ENCODE measurements around the gene ZP2. TPM values are rescaled to one million over a fixed set of nuclear protein-coding genes. Genes with fewer than 3 reads are reported as not detected.

The ZP2 gene
- total RNA-seq, 1 experiment from 2014 or later: not detected

GRCh38 chr16:21179126-21179982, 32.0 kb downstream of the ZP2 start:
- RAD21 ChIA-PET (ENCODE audit: low non-redundant PET in 1 of 2, low total read pairs in 2 of 2, uncharacterized antibody in 2 of 2, unreplicated experiment in 2 of 2): no interaction called here
- Histone ChIP-seq H4K20me1 (ENCODE audit: insufficient read depth) (no peaks in the 10 kb centered on the region), H3K4me1 (ENCODE audit: control insufficient read depth in 1 of 2, insufficient read depth in 2 of 2, low read length in 2 of 2) (no peaks in the 10 kb centered on the region), H3K9me3 (ENCODE audit: control insufficient read depth in 1 of 2, insufficient read depth in 1 of 2, low read depth in 1 of 2, low read length in 2 of 2) (no peaks in the 10 kb centered on the region), H3K9me2 (ENCODE audit: insufficient read depth) (no peaks in the 10 kb centered on the region), H3K27me3 (ENCODE audit: insufficient read depth, low read length) (no peaks in the 10 kb centered on the region), H3K27ac (ENCODE audit: low read depth, low read length) (no peak overlapping the region), H3K4me2 (ENCODE audit: low read length) (no peak overlapping the region), H3K79me2 (ENCODE audit: insufficient read depth, low read length) (no peaks in the 10 kb centered on the region), H3K4me3 (replicated peaks in 1 of 2; ENCODE audit: low read depth in 1 of 2, low read length in 2 of 2) (no peak overlapping the region), H3K9ac (ENCODE audit: low read length) (no peak overlapping the region), H2AFZ (ENCODE audit: low read depth, low read length, poor library complexity, severe bottlenecking) (no peak overlapping the region), H3K36me3 (ENCODE audit: control insufficient read depth in 1 of 2, insufficient read depth in 2 of 2, low read length in 2 of 2) (peaks cover 15 to 36% of the 10 kb centered on the region in 2 experiments; a peak in 2 of 4 replicates)
- TF ChIP-seq TCF7L2 (IDR thresholded peaks at IDR 0.05; ENCODE audit: borderline replicate concordance, extremely low read depth, insufficient read depth, insufficient read length) (no peak), REST (IDR thresholded peaks at IDR 0.05; ENCODE audit: low read depth) (no peak), CBX3 (IDR thresholded peaks at IDR 0.05; ENCODE audit: low read depth) (no peak), FOSL1 (IDR thresholded peaks at IDR 0.05; ENCODE audit: low read depth) (no peak)
- POLR2A ChIA-PET: no interaction called here
- no peak for ATAC-seq
- CTCF ChIA-PET: interaction anchor here (1.4 kb wide), 1 partner anchor 8 kb away, joined by 3 read pairs; no protein-coding TSS in a partner anchor
- intact Hi-C loops (cut with micrococcal nuclease): no loop called here
- no peak for DNase-seq (ENCODE audit: low read depth, low spot score)
- BruUV-seq (replicated peaks): no TSS peak

Measured in HCT116 (cell line).